OCI-LY1 (cell line): Measurements from ENCODE around the gene ANKDD1B.

Experiments
- H2AFZ ChIP-seq: fragments of 200-600 bp; sonication (generic), shearing (Covaris generic); 2 replicates; pipeline ENCODE4 v1.6.0; 2014; ENCODE audit warnings: antibody characterized with exemption, mild to moderate bottlenecking, low read length
- H3F3A ChIP-seq: fragments of 200-600 bp; sonication (generic), shearing (Covaris generic); 2 replicates; pipeline ENCODE4 v1.6.0; 2014; ENCODE audit warnings: mild to moderate bottlenecking, antibody characterized with exemption, low read length, moderate library complexity; ENCODE audit not compliant: insufficient read depth
- H3K27ac ChIP-seq: fragments of 200-600 bp; sonication (generic); 2 replicates; pipeline ENCODE4 v1.5.1; 2014; ENCODE audit warnings: low read length, mixed run types, mild to moderate bottlenecking, low read depth; ENCODE audit not compliant: poor library complexity, severe bottlenecking
- H3K27me3 ChIP-seq: fragments of 200-600 bp; sonication (generic); 2 replicates; pipeline ENCODE4 v1.6.0; 2014; ENCODE audit warnings: antibody characterized with exemption, mild to moderate bottlenecking, low read length, moderate library complexity; ENCODE audit not compliant: insufficient read depth
- H3K36me3 ChIP-seq: fragments of 200-600 bp; sonication (generic); 2 replicates; pipeline ENCODE4 v1.6.1; 2014; ENCODE audit warnings: mild to moderate bottlenecking, antibody characterized with exemption, low read length, moderate library complexity, mixed read lengths; ENCODE audit not compliant: insufficient read depth
- H3K4me1 ChIP-seq: fragments of 200-600 bp; sonication (generic); 2 replicates; pipeline ENCODE4 v1.5.1; 2014; ENCODE audit warnings: mild to moderate bottlenecking, low read length, moderate library complexity; ENCODE audit not compliant: insufficient read depth, severe bottlenecking
- H3K4me2 ChIP-seq: fragments of 200-600 bp; sonication (generic), shearing (Covaris generic); 2 replicates; pipeline ENCODE4 v1.6.1; 2014; ENCODE audit warnings: low read length
- H3K4me3 ChIP-seq: fragments of 200-600 bp; sonication (generic); 2 replicates; pipeline ENCODE4 v1.5.1; 2014; ENCODE audit warnings: low read length, low read depth, mild to moderate bottlenecking, mixed read lengths; ENCODE audit not compliant: poor library complexity, severe bottlenecking
- H3K79me2 ChIP-seq: fragments of 200-600 bp; shearing (Covaris generic); 2 replicates; pipeline ENCODE4 v1.6.1; 2016; ENCODE audit warnings: mixed run types, low read length, mixed read lengths; ENCODE audit not compliant: insufficient read depth
- H3K9ac ChIP-seq: fragments of 200-600 bp; sonication (generic), shearing (Covaris generic); 2 replicates; pipeline ENCODE4 v1.6.1; 2014; ENCODE audit warnings: mild to moderate bottlenecking, low read length, mixed read lengths
- H3K9me2 ChIP-seq: fragments of 200-600 bp; sonication (generic), shearing (Covaris generic); 2 replicates; pipeline ENCODE4 v1.6.1; 2014; ENCODE audit warnings: low read depth, mild to moderate bottlenecking, low read length, mixed read lengths
- H3K9me3 ChIP-seq: fragments of 200-600 bp; shearing (Covaris generic); 2 replicates; pipeline ENCODE4 v1.6.1; 2014; ENCODE audit warnings: low read length, mixed read lengths
- H4K20me1 ChIP-seq: fragments of 200-600 bp; sonication (generic), shearing (Covaris generic); 2 replicates; pipeline ENCODE4 v1.6.0; 2016; ENCODE audit warnings: mild to moderate bottlenecking, low read length; ENCODE audit not compliant: insufficient read depth
- EZH2 ChIP-seq: fragments of 200-600 bp; sonication (generic), shearing (Covaris generic); IDR thresholded peaks from 2 replicates; pipeline ENCODE4 v1.8.0; 2017; ENCODE audit warnings: borderline replicate concordance, mixed run types, mild to moderate bottlenecking, antibody characterized with exemption, low read length, moderate library complexity, mixed read lengths
- TF ChIP-seq, protein P1 (sequence below): fragments of 200-600 bp; sonication (generic), shearing (Covaris generic); IDR thresholded peaks from 2 replicates; pipeline ENCODE4 v1.5.1; 2017; ENCODE audit warnings: mild to moderate bottlenecking, antibody characterized with exemption, low read length, moderate library complexity, mixed read lengths

Gene ANKDD1B

DNA sequence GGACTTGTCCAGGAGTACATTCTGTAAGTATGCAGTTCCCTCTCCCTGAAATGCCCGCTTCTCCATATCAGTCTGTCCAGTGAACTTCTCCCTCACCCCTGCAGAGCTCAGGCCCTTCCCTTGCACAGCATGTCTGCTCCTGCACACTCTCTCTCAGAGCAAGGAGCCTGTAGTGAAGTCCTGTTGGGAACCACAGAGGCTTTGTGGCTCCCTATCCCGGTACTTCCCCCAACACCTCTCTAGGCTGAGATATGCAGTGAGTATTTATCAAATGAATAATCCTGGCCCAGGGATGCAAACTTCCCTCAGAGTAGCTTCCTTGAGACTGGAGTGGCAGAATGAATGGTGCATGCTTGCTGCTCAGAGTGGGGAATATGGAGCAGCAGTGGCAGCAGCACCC, 57.2 kb downstream of the ANKDD1B start:
- Histone ChIP-seq H3K4me2 (peak overlapping the region; percentile 70; the same call in 1 of the 2 replicates), H3K4me3 (no peak overlapping the region), H4K20me1 (no peaks in the 10 kb centered on the region), H3F3A (no peaks in the 10 kb centered on the region), H3K27me3 (no peaks in the 10 kb centered on the region), H3K9ac (no peak overlapping the region; the same call in 1 of the 2 replicates), H3K4me1 (peaks cover 19% of the 10 kb centered on the region), H3K9me2 (no peaks in the 10 kb centered on the region), H3K9me3 (no peaks in the 10 kb centered on the region), H2AFZ (no peak overlapping the region), H3K79me2 (no peaks in the 10 kb centered on the region), H3K27ac (peak overlapping the region; percentile 62), H3K36me3 (peaks cover 13% of the 10 kb centered on the region; the same call in 1 of the 2 replicates)
- TF ChIP-seq EZH2 = no peak
- TF ChIP-seq, protein P1, sequence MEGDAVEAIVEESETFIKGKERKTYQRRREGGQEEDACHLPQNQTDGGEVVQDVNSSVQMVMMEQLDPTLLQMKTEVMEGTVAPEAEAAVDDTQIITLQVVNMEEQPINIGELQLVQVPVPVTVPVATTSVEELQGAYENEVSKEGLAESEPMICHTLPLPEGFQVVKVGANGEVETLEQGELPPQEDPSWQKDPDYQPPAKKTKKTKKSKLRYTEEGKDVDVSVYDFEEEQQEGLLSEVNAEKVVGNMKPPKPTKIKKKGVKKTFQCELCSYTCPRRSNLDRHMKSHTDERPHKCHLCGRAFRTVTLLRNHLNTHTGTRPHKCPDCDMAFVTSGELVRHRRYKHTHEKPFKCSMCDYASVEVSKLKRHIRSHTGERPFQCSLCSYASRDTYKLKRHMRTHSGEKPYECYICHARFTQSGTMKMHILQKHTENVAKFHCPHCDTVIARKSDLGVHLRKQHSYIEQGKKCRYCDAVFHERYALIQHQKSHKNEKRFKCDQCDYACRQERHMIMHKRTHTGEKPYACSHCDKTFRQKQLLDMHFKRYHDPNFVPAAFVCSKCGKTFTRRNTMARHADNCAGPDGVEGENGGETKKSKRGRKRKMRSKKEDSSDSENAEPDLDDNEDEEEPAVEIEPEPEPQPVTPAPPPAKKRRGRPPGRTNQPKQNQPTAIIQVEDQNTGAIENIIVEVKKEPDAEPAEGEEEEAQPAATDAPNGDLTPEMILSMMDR = no peak

DNA sequence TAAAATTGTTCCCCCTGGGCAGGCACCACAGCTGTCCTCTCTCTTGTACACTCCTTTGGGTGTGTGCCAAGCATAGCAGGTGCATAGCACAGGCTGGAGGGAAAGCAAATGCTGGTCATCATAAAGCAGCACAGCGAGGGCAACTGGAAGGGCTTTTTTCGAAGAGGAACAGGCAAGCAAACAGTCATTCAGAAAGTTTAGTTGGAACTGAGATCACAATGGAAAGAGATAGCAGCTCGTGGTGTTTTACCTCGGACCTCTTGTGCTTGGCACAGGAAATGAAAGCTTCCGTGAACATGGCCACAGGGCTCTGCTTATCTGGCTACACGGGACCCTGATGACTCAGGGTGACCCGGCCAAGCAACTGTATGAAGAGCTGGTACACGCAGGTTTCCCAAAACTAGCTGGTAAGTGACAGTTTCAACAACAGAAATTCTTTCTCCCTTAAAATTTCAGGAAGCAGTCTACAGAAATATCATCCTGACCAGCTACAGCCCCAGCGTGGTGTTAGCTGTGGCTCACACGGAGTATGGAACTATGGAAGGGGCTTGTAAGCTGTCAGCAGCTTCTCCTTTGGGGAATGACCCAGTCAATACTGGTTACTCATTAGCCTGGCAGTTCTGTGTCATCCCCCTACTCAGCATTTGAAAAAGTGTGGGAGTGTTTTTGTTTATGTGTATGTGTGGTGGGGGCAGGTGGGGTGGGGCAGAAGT, 57.9 kb downstream of the ANKDD1B start:
- no peaks in the 10 kb centered on the region for H3K27me3 ChIP-seq
- peak overlapping the region; percentile 70 for H3K4me2 ChIP-seq
- H3K4me3 ChIP-seq = peak overlapping the region; percentile 53
- TF ChIP-seq, protein P1 = no peak
- no peak for TF ChIP-seq EZH2
- H3K9me2 ChIP-seq = no peaks in the 10 kb centered on the region
- peak overlapping the region; percentile 68 for H2AFZ ChIP-seq
- no peaks in the 10 kb centered on the region for H4K20me1 ChIP-seq
- H3K9me3 ChIP-seq = no peaks in the 10 kb centered on the region
- peaks cover 19% of the 10 kb centered on the region for H3K4me1 ChIP-seq
- no peaks in the 10 kb centered on the region for H3F3A ChIP-seq
- no peaks in the 10 kb centered on the region for H3K79me2 ChIP-seq
- peak overlapping the region; percentile 62 for H3K27ac ChIP-seq
- H3K9ac ChIP-seq = peak overlapping the region; percentile 59
- H3K36me3 ChIP-seq = peaks cover 17% of the 10 kb centered on the region; the same call in 1 of the 2 replicates

DNA sequence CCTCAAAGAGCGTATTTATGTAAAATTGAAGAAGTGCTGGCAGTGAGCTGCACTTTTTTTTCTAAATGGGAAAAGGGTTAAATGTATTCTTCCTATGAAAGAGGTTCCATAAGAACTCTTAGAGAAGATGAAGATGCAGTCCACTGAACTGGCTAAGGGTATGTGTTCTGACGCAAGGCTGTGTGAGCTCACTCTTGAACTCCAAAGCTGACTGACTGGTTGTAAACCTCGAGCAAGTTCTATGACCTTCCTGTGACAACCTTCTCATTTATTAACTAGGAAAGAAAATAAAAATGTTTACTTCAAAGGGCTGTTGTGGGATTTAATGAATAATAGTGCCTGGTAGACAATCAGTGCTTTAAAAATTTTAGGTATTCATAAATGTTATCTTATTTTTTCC, 59.3 kb downstream of the ANKDD1B start:
- no peak overlapping the region for H3K4me2 ChIP-seq
- no peaks in the 10 kb centered on the region for H4K20me1 ChIP-seq
- H3K27me3 ChIP-seq = no peaks in the 10 kb centered on the region
- no peaks in the 10 kb centered on the region for H3K9me3 ChIP-seq
- TF ChIP-seq EZH2 = no peak
- TF ChIP-seq, protein P1 = no peak
- no peak overlapping the region for H3K27ac ChIP-seq
- H3K36me3 ChIP-seq = peaks cover 25% of the 10 kb centered on the region; the same call in 1 of the 2 replicates
- H3K79me2 ChIP-seq = no peaks in the 10 kb centered on the region
- H3F3A ChIP-seq = no peaks in the 10 kb centered on the region
- no peaks in the 10 kb centered on the region for H3K9me2 ChIP-seq
- H2AFZ ChIP-seq = no peak overlapping the region
- peaks cover 19% of the 10 kb centered on the region for H3K4me1 ChIP-seq
- no peak overlapping the region for H3K4me3 ChIP-seq
- no peak overlapping the region for H3K9ac ChIP-seq
